ENCODE data around the gene MTX1.

- TF ChIP-seq CTCF (IDR thresholded peaks at IDR 0.05) (no peak), EP300 (IDR thresholded peaks at IDR 0.05) (no peak)
Observed at GRCh38 chr1:155202198-155202597, 6.3 kb upstream of the MTX1 start.

Measured in upper lobe of left lung (tissue), 4 donors.